H9 (cell line): ENCODE data around the gene PHF20. TPM values are rescaled to one million over a fixed set of nuclear protein-coding genes. Genes with fewer than 3 reads are reported as not detected.

Source experiments
- DNase-seq: peaks from one replicate; pipeline ENCODE4 v3.0.0-alpha.2; 2017
- H2AFZ ChIP-seq: one replicate; pipeline ENCODE4 v1.6.1; 2013; ENCODE audit warnings: mild to moderate bottlenecking, low read length, control low read depth, moderate library complexity
- H2AK5ac ChIP-seq: 2 replicates; pipeline ENCODE4 v1.6.1; 2013; ENCODE audit warnings: low read length, control low read depth, mixed read lengths; ENCODE audit not compliant: insufficient read length
- H2BK120ac ChIP-seq: one replicate; pipeline ENCODE4 v1.6.1; 2013; ENCODE audit warnings: low read depth, mild to moderate bottlenecking, low read length, control low read depth, inconsistent platforms; ENCODE audit not compliant: poor library complexity, severe bottlenecking
- H2BK12ac ChIP-seq: 2 replicates; pipeline ENCODE4 v1.6.1; 2013; ENCODE audit warnings: low read length, control low read depth, mixed read lengths, low read depth; ENCODE audit not compliant: insufficient read length
- H2BK15ac ChIP-seq: 2 replicates; pipeline ENCODE4 v1.6.1; 2013; ENCODE audit warnings: low read depth, low read length, control low read depth
- H2BK20ac ChIP-seq: one replicate; pipeline ENCODE4 v1.6.1; 2013; ENCODE audit warnings: low read depth, mild to moderate bottlenecking, low read length, control low read depth, inconsistent platforms; ENCODE audit not compliant: poor library complexity, severe bottlenecking
- H2BK5ac ChIP-seq: 2 replicates; pipeline ENCODE4 v1.6.1; 2013; ENCODE audit warnings: low read length, control low read depth, mixed read lengths; ENCODE audit not compliant: insufficient read length
- H3K14ac ChIP-seq: 2 replicates; pipeline ENCODE4 v1.6.1; 2013; ENCODE audit warnings: low read length, control low read depth; ENCODE audit not compliant: insufficient read depth
- H3K18ac ChIP-seq: 2 replicates; pipeline ENCODE4 v1.6.1; 2013; ENCODE audit warnings: low read depth, mild to moderate bottlenecking, mixed read lengths, low read length, control low read depth; ENCODE audit not compliant: insufficient read length
- H3K23ac ChIP-seq: 2 replicates; pipeline ENCODE4 v1.6.1; 2013; ENCODE audit warnings: low read length, control low read depth, mixed read lengths, low read depth; ENCODE audit not compliant: insufficient read length
- H3K23me2 ChIP-seq: 2 replicates; pipeline ENCODE4 v1.6.1; 2013; ENCODE audit warnings: low read depth, mild to moderate bottlenecking, mixed read lengths, low read length, control low read depth; ENCODE audit not compliant: insufficient read length, poor library complexity, severe bottlenecking
- H3K27ac ChIP-seq: 2 replicates; pipeline ENCODE4 v1.5.1; 2013; ENCODE audit warnings: low read length, control low read depth, mixed read lengths, low read depth; ENCODE audit not compliant: insufficient read length
- H3K27me3 ChIP-seq: 2 replicates; pipeline ENCODE4 v1.6.1; 2013; ENCODE audit warnings: low read length, control low read depth, inconsistent platforms; ENCODE audit not compliant: insufficient read depth
- H3K4ac ChIP-seq: 2 replicates; pipeline ENCODE4 v1.6.1; 2013; ENCODE audit warnings: low read depth, mild to moderate bottlenecking, control low read depth, inconsistent platforms, low read length, moderate library complexity
- H3K4me1 ChIP-seq: 2 replicates; pipeline ENCODE4 v1.6.1; 2013; ENCODE audit warnings: low read length, control low read depth, inconsistent platforms; ENCODE audit not compliant: insufficient read depth
- H3K4me2 ChIP-seq: 2 replicates; pipeline ENCODE4 v1.6.1; 2013; ENCODE audit warnings: low read length, control low read depth, mixed read lengths; ENCODE audit not compliant: insufficient read length, insufficient read depth
- H3K56ac ChIP-seq: 2 replicates; pipeline ENCODE4 v1.6.1; 2013; ENCODE audit warnings: low read depth, mild to moderate bottlenecking, mixed read lengths, low read length, control low read depth; ENCODE audit not compliant: insufficient read length
- H3K79me1 ChIP-seq: 2 replicates; pipeline ENCODE4 v1.6.1; 2013; ENCODE audit warnings: low read depth, mild to moderate bottlenecking, moderate library complexity, low read length, control low read depth, inconsistent platforms; ENCODE audit not compliant: insufficient read depth, poor library complexity, severe bottlenecking
- H3K79me2 ChIP-seq: 2 replicates; pipeline ENCODE4 v1.6.1; 2013; ENCODE audit warnings: low read length, control low read depth, inconsistent platforms; ENCODE audit not compliant: insufficient read depth
- H3K9ac ChIP-seq: 2 replicates; pipeline ENCODE4 v1.6.1; 2013; ENCODE audit warnings: low read length, control low read depth, mixed read lengths; ENCODE audit not compliant: insufficient read length; ENCODE audit errors: extremely low read depth
- H3K9me3 ChIP-seq: one replicate; pipeline ENCODE4 v1.6.1; 2013; ENCODE audit warnings: low read depth, low read length, inconsistent platforms; ENCODE audit not compliant: control insufficient read depth
- H3T11ph ChIP-seq: one replicate; pipeline ENCODE4 v1.6.1; 2013; ENCODE audit warnings: mild to moderate bottlenecking, low read length, control low read depth, inconsistent platforms
- H4K20me1 ChIP-seq: one replicate; pipeline ENCODE4 v1.6.1; 2013; ENCODE audit not compliant: control insufficient read depth, insufficient read length, insufficient read depth
- H4K5ac ChIP-seq: 2 replicates; pipeline ENCODE4 v1.6.1; 2013; ENCODE audit warnings: low read depth, mild to moderate bottlenecking, mixed read lengths, low read length, control low read depth; ENCODE audit not compliant: insufficient read length
- H4K8ac ChIP-seq: replicated peaks from 2 replicates; pipeline ENCODE4 v1.6.1; 2013; ENCODE audit warnings: low read length, control low read depth, mixed read lengths, low read depth; ENCODE audit not compliant: insufficient read length
- H4K91ac ChIP-seq: 2 replicates; pipeline ENCODE4 v1.6.1; 2013; ENCODE audit warnings: low read depth, mild to moderate bottlenecking, moderate library complexity, mixed read lengths, low read length, control low read depth; ENCODE audit not compliant: insufficient read length
- H3K27ac Mint-ChIP-seq, 3 experiments: 2 replicates in 2 of 3; 3 replicates in 1 of 3; pipeline ENCODE4 v1.8.0; 2020 to 2021; ENCODE audit warnings: mixed read lengths in 3 of 3, mild to moderate bottlenecking in 1 of 3, moderate library complexity in 1 of 3
- H3K27me3 Mint-ChIP-seq: 2 replicates; pipeline ENCODE4 v1.8.0; 2021; ENCODE audit warnings: low read depth, mild to moderate bottlenecking, moderate library complexity, mixed read lengths
- H3K36me3 Mint-ChIP-seq, 3 experiments: 2 replicates in 2 of 3; 3 replicates in 1 of 3; pipeline ENCODE4 v1.8.0; 2020 to 2021; ENCODE audit warnings: low read depth in 3 of 3, mixed read lengths in 3 of 3; ENCODE audit not compliant: insufficient read depth in 1 of 3
- H3K4me1 Mint-ChIP-seq, 2 experiments: 2 replicates each; pipeline ENCODE4 v1.8.0; 2020; ENCODE audit warnings: mixed read lengths in 2 of 2
- H3K4me3 Mint-ChIP-seq, 2 experiments: 2 replicates in 1 of 2; 3 replicates in 1 of 2; pipeline ENCODE4 v1.8.0; 2020 to 2021; ENCODE audit warnings: mild to moderate bottlenecking in 2 of 2, mixed read lengths in 2 of 2, moderate library complexity in 1 of 2
- H3K9me3 Mint-ChIP-seq, 2 experiments: 2 replicates in 1 of 2; 3 replicates in 1 of 2; pipeline ENCODE4 v1.8.0; 2020; ENCODE audit warnings: mild to moderate bottlenecking in 2 of 2, mixed read lengths in 2 of 2, moderate library complexity in 1 of 2
- CTCF ChIP-seq: fragments of 200-600 bp; sonication (generic); conservative IDR thresholded peaks from 3 replicates; pipeline ENCODE4 v1.8.0; 2021; ENCODE audit warnings: antibody characterized with exemption, mild to moderate bottlenecking
- WGBS: extraction: QIAGEN DNeasy Blood & Tissue Kit; methylation state at CpG from one replicate; pipeline ENCODE4 v1.1.7; 2013; ENCODE audit warnings: missing lambda C conversion rate, low lambda C conversion rate, mixed read lengths; ENCODE audit not compliant: insufficient read length; ENCODE audit errors: extremely low coverage; 5-methylcytosine and 5-hydroxymethylcytosine counted together
- total RNA-seq: library from RNA; stranded (reverse); gene quantifications from 2 replicates; pipeline ENCODE4 v1.2.1, GENCODE V29; 2021

Gene PHF20
- total RNA-seq, 1 experiment from 2014 or later, result 50.3 TPM

DNA sequence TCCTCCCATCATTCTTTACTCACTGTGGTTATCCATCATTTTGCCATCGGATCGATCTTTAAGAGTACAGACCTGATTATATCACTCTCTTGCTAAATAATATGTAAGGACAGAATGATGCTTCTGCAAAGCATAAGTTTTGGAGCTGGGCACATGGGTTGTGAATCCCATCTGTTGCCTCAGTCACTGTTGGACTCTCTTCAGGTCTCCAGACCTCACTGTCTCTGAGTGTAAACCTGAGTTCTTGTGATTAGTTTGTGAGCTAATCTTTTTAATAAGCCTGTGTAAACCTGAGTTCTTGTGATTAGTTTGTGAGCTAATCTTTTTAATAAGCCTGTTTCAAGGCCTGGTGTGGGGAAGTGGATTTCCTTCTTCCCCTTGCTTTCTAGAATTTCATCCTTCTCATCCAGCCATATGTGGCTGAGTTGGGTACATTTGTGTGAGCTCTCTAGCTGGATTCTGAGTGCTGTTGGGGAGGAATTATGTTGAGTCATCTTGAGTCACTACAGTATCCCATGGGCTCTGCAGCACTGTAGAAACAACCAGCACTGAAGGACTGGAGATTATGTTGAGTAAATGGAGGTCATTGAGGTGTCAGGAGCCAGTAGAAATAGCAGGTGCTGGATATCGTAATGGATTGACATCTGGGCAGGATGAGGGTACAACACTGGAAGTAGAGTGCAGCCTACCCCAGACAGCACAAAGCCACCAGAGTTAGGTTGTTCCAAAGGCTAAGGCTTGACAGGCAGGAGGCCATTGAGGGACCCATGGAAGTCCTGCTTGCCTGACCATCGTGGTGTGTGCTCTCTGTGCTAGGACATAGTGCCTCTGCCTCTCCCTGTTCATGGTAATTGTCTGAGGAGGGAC lies 130.1 kb downstream of the PHF20 start:
- Mint-ChIP-seq H3K4me1 (peaks cover 5 to 10% of the 10 kb centered on the region in 2 experiments; a peak in 2 of 4 replicates), H3K4me3 (no peak overlapping the region), H3K27ac (peak overlapping the region in 2 of 3 experiments; percentile 31 to 32; a peak in 2 of 7 replicates), H3K36me3 (peaks cover 14 to 43% (median 40%) of the 10 kb centered on the region in 3 experiments; a peak in 6 of 7 replicates), H3K27me3 (no peaks in the 10 kb centered on the region), H3K9me3 (no peaks in the 10 kb centered on the region)
- no peaks in the 10 kb centered on the region for H4K20me1 ChIP-seq
- DNase-seq, result no peak
- no peaks in the 10 kb centered on the region for H3K23me2 ChIP-seq
- no peak overlapping the region for H4K91ac ChIP-seq
- no peak for TF ChIP-seq CTCF
- no peak overlapping the region for H2BK15ac ChIP-seq
- no peaks in the 10 kb centered on the region for H3K27me3 ChIP-seq
- H3K27ac ChIP-seq, result no peak overlapping the region
- H3T11ph ChIP-seq, result no peak overlapping the region
- no peak overlapping the region for H4K8ac ChIP-seq
- H3K79me2 ChIP-seq, result no peaks in the 10 kb centered on the region
- no peak overlapping the region for H2BK12ac ChIP-seq
- no peak overlapping the region for H2AFZ ChIP-seq
- no peaks in the 10 kb centered on the region for H3K9me3 ChIP-seq
- no peak overlapping the region for H4K5ac ChIP-seq
- no peak overlapping the region for H2BK20ac ChIP-seq
- no peaks in the 10 kb centered on the region for H3K79me1 ChIP-seq
- no peak overlapping the region for H3K9ac ChIP-seq
- no CpG with 5 or more reads among the region's 4 CpGs for WGBS
- no peak overlapping the region for H3K4me2 ChIP-seq
- no peak overlapping the region for H3K4ac ChIP-seq
- H3K18ac ChIP-seq, result no peak overlapping the region
- H3K14ac ChIP-seq, result no peak overlapping the region
- H3K4me1 ChIP-seq, result peaks cover 3% of the 10 kb centered on the region; the same call in 1 of the 2 replicates
- no peak overlapping the region for H3K23ac ChIP-seq
- no peak overlapping the region for H2AK5ac ChIP-seq
- no peak overlapping the region for H2BK5ac ChIP-seq
- no peak overlapping the region for H2BK120ac ChIP-seq
- H3K56ac ChIP-seq, result no peak overlapping the region
